ENCODE data around the gene PLK5.
"Not testable (repeated sequence)": the region's sequence is repeated elsewhere in the genome, so short reads cannot be mapped to it uniquely, and the experiment has no call there.

Gene PLK5

GRCh38 chr19:1491114-1491848 is 32.6 kb upstream of the PLK5 start, which contains the start of gene REEP6:
Gene REEP6 (plus strand): TSS chr19:1491181. CDS start chr19:1491270, 89 bp downstream.
- no peak for DNase-seq

DNA sequence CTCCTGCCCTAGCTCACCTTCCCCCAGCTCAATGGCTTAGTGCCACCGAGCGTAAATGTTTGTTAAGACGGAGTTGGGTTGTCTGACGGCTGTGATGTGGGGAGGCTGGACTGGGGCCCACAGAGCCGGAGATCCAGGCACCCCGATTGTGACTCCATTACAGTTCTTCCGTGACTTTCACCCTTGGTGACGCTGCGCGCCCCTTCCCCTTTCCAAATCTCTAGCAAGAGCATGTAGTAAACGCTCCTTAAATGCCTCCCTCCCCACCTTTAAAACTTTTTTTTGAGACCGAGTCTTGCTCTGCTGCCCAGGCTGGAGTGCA is 32.1 kb upstream of the PLK5 start:
- no peak for DNase-seq

DNA sequence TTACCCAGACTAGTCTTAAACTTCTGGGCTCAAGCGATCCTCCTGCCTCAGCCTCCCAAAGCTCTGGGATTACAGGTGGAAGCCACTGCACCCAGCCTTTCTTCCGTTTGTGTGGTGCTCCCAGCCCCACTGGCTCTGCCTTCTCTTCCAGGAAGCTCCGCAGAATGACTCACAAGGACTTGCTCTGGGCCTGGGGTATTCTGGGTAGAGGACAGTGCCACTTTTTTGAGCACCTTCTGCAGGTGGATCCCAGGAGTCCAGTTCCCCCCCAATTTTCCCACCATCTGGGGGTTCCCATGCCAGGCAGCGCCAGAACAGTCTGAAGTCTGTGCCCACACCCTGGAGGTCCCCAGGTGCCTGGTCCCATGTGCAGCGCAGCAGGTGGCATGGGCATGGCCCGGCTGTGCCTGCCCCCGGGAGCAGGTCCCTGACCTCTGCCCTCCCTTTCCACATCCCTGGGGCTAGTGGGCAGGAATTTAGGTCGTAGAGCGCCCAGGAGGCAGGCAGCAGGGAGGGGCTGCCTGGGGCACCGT is 31.3 kb upstream of the PLK5 start:
- no peak for DNase-seq

DNA sequence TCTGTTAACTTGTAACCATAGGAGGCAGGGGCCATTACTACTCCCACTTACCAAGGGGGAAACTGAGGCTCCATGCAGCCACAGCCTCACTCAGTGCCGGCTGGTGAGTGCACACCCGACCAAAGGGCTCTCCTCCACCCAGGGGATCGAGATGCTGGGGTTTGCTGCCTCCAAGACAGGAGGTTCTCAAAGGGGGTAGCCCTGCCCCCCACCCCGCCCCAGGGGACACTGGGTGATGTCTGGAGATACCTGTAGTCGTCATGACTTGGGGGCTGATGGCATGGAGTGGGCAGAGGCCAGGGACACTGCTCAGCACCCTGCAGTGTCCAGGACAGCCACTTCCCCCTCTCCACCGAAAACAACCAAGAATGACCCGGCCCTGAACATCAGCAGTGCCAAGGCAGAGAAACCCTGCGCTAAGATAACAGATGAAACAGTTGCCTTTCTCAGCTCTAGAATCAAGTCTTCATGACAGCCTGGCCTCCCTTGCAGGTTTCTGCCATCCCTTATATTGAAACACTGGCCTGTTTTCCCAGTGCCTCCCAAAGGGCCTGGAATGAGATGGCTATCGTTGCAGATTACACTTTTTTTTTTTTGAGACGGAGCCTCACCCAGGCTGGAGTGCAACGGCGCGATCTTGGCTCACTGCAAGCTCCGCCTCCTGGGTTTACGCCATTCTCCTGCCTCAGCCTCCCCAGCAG is 29.6 kb upstream of the PLK5 start:
- no peak for DNase-seq

GRCh38 chr19:1495051-1495798 is 28.7 kb upstream of the PLK5 start:
- DNase-seq = no peak

- no peak for DNase-seq
Observed at GRCh38 chr19:1495799-1496713, 27.8 kb upstream of the PLK5 start.

DNA sequence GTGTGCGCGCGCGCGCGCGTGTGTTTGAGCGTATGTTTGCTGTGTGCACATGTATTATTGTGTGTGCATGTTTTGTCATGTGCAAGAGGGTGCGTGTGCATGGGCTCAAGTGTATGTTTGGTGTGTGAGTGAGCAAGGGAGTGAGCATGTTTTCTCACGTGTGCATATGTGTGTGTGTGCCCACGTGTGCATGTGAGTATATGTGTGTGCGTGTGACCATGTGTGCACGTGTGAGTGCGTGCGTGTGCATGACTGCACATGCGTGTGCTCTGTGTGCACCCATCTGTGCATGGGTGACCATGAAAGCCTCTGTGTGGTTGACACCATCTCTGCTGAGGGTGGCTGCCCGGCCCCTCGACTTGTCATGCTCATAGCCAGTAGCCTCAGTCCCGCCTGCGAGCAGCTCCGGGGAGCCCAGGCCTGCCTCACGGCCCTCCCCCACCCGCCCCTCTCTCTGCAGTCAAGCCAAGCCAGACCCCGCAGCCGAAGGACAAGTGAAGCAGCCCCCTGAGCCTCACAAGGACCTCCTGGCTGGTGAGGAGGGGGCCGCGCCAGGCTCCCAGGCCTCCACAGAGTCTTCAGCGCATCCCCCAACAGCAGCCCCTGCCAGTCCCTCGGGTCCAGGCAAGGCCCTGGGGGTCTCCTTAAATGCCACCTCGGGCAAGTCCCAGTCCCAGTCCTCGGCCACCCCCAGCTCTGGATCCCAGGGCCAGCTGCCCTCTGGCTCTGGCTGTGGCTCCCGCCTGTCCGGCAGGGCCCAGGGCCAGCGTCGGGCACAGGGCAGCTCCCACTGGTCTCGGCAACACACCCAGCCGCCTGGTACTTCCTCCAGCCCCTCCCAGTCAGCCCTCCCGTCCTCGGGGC is 26.9 kb upstream of the PLK5 start:
- DNase-seq = no peak

DNA sequence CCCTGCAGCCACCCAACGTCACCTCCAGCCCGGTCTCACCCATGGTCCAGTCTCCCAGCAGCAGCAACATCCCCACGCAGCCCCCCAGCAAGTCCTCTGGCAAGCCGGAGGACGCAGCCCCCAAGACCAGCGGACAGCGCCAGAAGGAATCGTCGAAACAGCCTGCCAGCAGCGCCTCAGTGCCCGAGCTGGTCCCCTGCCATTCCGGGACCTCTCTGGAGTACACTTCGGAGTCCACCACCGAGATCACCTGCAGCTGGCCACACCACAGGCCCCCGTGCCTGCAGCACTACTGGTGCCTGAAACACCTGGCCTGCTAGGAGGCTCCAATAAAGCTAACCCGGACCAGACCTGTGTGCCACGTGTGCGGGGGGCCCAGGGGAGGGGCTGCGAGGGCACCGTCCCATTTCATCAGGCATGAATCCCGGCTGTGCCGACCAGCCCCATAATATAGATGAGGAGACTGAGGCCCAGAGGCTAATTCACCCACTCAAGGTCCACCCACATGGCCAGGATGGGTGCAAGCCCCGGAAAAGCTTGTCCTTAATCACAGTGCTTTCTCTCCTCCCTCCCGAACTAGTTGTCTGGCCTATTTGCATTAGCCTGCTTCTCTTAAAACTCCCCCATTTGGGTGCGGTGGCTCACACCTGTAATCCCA is 26.2 kb upstream of the PLK5 start:
- no peak for DNase-seq

DNA sequence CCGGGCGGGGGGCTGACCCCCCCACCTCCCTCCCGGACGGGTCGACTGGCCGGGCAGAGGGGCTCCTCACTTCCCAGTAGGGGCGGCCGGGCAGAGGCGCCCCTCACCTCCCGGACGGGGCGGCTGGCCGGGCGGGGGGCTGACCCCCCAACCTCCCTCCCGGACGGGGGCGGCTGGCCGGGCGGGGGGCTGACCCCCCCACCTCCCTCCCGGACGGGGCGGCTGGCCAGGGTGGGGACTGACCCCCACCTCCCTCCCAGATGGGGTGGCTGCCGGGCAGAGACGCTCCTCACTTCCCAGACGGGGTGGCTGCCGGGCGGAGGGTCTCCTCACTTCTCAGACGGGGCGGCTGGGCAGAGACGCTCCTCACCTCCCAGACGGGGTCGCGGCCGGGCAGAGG is 24.6 kb upstream of the PLK5 start:
- DNase-seq = not testable (repeated sequence)

DNA sequence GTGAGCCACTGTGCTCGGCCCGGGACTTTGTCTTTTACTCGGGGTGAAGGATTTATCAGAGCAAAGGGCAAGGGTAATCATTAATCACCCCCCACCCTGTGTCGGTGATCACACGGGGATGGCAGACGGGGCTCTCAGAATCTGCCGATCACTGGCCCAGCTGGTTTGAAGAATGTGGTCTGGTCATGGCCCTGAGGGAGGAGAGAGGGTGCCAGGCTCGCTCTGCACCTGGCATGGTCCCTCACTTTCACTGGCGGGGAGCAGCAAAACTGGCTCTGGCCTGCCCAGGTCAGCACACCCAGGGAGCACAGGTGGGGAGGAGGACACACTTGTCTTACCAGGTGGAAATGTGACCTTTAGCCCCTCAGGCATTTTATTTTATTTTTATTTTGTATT is 22.7 kb upstream of the PLK5 start:
- no peak for DNase-seq

- no peak for DNase-seq
Observed at GRCh38 chr19:1502433-1503088, 21.3 kb upstream of the PLK5 start.

GRCh38 chr19:1503089-1503924 is 20.6 kb upstream of the PLK5 start:
- no peak for DNase-seq

DNA sequence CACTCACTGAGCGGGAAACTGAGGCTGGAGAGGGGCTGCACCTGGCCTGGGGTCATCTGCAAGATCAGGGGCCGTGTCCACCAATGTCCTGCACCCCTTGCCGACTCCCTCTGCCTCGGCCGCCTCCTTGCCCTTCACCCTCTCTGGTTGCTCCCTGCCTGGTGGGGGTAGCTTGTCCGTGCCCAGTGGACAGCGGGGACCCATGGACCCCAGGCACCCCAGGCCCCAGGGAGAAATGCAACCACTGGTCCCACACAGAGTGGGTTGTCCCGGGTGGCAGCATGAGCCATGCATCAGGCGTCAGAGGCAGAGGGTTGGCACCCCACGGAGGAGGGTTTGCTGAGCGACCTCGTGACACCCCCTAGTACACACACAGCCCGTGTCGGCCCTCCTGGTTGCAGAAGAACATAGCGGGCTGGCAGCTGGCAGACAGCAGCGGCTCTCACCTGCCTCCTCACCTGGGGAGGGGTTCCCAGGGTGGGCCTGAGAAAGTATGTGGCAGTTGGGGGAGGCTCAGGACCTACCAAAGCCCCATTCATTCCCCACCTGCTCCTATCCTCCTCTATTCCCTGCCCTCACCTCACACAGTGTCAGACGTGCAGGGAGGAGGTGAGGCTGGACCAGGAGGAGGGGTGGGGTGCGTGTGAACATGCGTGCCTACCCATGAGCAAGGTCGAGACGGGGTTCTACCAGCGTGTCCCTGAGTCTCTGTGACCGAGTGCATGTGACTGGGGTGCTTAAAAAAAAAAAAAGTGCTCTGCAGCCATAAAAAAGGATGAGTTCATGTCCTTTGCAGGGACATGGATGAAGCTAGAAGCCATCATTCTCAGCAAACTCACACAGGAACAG is 19.7 kb upstream of the PLK5 start:
- DNase-seq = no peak

GRCh38 chr19:1505012-1505411 is 18.9 kb upstream of the PLK5 start:
- DNase-seq = no peak

GRCh38 chr19:1505991-1506881 is 17.6 kb upstream of the PLK5 start:
- no peak for DNase-seq

GRCh38 chr19:1507192-1507660 is 16.7 kb upstream of the PLK5 start:
- DNase-seq = no peak

DNA sequence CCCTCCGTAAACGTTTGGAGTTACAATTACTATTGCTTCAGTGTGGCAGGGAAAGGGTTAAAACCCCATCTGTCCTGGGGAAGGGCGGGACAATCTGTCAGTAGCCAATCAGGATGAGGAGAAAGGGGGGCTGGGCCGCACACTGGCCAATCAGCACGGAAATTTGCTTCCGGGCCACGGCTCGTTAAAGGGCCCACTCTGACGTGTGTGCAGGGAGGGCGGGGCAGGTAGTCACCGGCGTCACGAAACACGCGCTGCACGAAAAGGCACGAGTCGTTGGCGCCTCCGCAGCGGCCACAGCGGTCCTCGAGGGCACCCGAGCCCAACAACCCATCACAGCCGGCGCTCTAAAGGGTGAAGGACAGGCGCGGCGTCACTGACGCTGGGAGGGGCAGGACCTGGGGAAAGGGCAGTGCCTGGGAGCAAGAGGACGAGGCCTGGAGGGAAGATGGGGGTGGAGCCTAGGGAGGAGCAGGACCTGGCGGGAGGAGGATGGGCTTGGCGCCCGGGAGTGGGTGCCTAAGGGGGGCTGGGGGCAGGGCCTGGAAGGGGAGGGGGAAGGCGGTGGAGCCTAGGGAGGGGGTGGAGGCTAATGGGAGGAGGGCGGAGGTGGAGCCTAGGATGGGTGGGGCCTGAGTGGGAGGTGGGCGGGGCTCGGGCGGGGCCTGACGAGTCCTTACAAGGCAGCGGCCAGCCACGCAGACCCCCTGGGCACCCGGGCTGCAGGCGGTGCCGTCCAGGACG is 15.9 kb upstream of the PLK5 start:
- DNase-seq = peak; percentile 58

Data from NCI-H524 treated with DMSO at 0.1 percent for 48 hours (cell line).